Hindlimb muscle (tissue), 1 donor: Measurements from ENCODE around the gene KCNK15. TPM values are rescaled to one million over a fixed set of nuclear protein-coding genes. Genes with fewer than 3 reads are reported as not detected.
A peak's percentile ranks its signal among the peaks of the same experiment; 100 is the strongest.
"Not testable (repeated sequence)": the region's sequence is repeated elsewhere in the genome, so short reads cannot be mapped to it uniquely, and the experiment has no call there.

ENCODE experiments used
- DNase-seq: peaks from one replicate; pipeline ENCODE4 v3.0.0-alpha.2; 2013
- polyA plus RNA-seq: library from polyadenylated mRNA; unstranded; fragments of 120-200 nt; gene quantifications from one replicate; pipeline ENCODE4 v1.2.1, GENCODE V29; 2013; ENCODE audit not compliant: insufficient read length

Gene KCNK15
- polyA plus RNA-seq, 1 donor = 0.40 TPM

DNA sequence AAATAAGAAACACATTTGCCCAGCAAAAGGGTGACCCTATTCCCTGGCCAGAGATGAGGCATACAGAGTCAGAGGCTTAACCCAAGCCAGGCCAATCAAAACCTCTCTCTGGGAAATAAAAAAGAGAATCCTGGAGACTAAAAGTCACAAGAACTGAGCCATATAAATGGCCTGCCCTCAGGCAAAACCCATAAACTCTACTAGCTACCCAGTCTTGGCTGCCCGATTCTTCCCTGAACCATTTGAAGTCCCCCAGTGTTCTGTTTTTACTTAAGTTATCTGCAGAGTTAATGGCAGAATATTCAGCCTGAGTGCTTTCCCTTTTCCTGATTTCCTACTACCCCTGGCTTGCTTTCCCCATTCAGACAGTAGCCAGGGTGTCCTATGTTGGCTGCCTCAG, 13.9 kb downstream of the KCNK15 start:
- DNase-seq = no peak

- no peak for DNase-seq
Measured at GRCh38 chr20:44761423-44761822, 15.8 kb downstream of the KCNK15 start.

GRCh38 chr20:44762466-44763140, 16.9 kb downstream of the KCNK15 start:
- no peak for DNase-seq

GRCh38 chr20:44763798-44764197, 18.1 kb downstream of the KCNK15 start:
- not testable (repeated sequence) for DNase-seq

DNA sequence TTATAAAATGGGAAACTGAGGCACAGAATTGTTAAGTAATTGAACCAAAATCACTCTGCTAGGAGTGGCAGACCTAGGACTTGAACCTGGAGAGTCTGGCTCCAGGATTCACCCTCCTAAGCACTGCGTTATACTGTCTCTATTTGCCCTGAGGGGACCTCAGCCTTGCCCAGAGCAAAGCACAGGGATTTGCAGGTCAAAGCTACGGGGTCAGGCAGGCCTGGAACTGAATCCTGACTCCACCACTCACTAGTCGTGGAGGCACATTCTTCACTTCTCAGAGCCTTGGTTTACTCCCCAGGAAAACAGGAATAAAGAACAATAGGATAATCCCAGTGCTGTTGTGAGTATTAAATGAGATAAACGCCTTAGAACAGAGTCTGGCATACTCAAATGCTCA, 19.4 kb downstream of the KCNK15 start:
- no peak for DNase-seq

DNA sequence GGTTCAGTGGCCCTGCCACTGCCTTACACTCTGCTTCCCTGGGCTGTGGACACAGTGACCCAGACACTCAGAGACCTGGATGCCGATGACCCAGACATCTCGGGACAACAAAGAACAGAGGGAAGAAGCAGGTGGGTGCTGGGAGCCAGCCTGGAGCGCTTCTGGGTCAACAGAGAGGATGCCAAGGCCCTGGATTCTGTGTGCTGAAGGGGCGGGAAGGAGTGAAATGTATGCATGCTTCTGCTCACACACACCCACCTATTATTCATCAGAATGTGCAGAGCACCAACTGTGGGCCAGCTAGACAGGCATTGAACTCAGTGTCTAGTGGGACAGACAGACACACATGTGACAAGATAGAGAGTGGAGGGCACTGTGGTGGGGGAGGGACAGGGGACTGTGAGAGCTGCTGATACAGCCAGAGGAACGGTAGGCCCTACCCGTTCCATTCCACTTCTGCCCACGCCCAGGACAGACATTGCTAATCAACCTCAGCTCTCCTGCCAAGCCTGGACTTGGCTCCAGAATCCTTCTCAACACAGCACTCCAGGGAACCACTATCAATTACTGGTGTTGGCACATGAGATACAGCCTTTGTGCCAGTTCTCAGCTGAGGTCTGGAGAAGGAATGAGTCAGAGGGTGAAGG, 20.2 kb downstream of the KCNK15 start:
- DNase-seq = no peak

DNA sequence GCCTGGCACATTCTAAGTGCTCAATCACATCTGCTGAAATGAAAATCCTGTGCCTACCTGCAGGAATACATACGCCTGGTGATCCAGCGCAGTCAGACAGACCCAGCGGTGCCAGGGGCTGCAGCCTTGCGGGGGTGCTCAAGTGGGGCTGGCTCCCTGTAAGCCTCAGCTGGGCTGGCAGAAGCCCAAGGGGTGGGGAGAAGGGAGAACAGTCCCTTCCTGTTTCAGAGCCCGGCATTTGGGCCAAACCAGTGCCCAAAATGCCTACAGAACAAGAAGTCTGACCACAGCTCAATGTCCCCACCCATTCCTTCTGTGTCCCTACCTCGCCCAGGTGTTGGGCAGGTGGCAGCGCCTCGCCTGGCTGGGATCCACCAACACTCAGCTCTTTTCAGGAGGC, 22.6 kb downstream of the KCNK15 start:
- no peak for DNase-seq

- DNase-seq = no peak
Measured at GRCh38 chr20:44768854-44769480, 23.3 kb downstream of the KCNK15 start.

- DNase-seq = no peak
Measured at GRCh38 chr20:44769481-44769863, 23.8 kb downstream of the KCNK15 start.

DNA sequence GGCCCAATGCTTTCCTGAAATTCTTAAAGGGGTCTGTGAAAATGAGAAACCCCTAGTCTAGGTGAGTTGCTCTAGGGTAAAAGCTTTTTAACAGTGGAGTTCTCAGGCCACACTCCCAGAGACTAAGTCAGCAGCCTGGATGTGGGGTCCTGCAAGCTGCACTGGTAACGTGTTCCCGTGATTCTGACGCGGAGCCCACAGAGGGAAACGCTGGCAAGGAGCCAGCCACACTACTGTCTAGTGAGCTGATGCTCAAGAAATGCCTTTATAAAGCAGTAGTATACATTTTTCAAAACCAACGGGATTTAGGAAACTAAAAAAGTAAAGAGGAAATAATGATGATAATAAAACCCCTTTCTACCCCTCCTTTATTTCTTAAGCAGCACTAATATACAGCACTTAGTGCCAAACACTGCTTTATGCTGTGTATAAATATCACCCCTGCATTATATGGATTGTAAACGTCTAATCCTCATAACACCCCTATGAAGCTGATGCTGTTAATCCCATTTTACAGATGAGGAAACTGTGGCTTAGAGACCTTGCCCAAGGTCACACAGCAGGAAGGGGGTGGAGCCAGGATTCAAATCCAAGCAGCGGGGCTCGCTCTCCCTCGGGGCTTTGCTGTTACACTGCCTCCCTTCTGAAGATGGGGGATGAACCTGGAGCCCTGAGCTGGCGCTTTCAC, 25.0 kb downstream of the KCNK15 start:
- DNase-seq = no peak

DNA sequence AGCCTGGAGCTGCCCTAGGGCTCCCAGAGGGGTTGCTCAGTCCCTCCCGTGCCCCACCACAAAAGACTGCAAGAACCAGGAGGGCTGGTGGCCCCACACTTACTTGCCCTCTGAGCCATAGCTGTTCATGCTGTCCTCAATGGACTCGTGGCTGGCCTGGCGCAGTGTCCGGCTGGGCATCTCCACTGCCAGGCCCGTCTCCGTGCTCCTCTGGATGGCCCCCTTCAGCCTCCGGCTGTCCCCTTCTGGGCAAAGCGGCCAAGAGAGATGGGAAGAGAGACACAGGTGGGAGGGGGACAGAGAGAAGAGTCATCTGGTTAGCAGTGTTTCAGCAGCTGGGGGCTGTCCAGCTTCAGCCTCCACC, 25.5 kb downstream of the KCNK15 start:
- DNase-seq = no peak

DNA sequence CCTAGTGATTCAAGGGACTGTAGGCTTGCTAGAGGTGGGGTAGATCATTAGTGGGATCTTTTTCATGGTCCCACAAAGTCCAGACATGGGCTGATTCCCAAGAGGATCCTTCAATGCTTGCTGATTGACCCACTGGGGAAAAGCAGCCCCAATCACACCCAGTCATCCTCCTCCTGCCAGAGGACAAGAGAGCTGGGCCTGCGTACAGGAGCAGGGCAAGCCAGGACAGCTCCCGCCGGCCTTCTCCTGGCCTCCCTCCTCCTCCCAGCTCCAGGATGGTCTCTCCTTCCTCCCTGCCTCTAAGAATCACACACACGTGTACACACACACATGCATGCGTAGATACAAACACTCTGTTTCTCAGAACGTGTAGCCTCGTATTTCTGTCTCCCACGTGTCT, 27.0 kb downstream of the KCNK15 start:
- DNase-seq = no peak

GRCh38 chr20:44773070-44773829, 27.6 kb downstream of the KCNK15 start:
- no peak for DNase-seq

DNA sequence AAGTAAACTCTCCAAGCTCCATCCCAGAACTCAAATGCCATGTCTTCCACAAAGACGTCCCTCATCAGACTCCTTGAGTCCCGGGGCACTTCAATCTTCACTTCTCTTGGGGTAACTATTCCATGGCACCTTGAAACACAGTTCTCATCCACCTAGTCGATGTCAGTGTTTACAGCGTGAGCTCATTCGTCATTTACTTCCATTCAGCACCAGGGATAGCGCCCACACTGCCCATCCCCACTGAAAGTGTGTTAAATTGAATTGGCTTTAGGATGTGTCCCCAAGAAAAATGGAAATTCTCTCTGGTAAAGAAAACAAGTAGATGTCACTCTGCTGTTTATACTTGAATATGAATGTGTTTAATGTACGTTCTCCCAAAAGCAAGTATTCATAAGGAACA, 31.3 kb downstream of the KCNK15 start:
- peak; percentile 36 for DNase-seq

DNA sequence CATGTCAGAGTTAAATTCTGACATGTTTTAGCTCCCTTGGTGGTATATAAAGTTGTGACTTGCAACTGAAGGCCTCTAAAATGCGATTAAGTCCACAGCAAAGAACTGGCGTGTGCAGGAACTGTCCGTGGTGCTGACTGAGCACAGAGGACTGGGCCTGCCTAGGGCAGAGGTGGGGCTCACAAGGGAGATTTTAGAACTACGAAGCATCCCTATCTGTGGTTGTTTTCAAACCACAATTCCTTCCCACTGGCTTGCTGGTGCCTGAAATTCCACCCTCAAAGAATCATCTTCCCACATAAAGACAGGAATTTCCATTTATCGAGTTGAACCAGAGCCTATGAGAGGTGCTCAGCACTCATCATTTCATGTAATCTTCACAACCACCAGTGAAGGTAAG, 34.6 kb downstream of the KCNK15 start:
- DNase-seq = peak; percentile 71

DNA sequence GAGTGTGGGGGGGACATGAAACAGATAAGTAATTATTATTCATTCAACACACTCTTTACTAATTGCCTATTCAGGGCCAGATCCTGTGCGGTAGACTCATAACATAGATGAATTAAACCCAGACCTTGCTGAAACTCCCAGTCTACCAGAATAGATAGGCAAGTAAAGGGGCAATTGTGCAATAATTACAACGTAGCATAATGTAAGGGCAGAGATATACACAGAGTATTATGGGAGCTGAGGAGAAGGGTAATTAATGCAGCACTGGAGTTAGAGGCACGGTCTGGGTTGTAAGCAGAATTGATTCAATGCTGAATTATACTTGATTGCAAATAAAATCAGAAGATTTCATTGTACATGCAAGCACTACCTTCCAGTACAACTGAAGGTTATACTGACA, 35.5 kb downstream of the KCNK15 start:
- no peak for DNase-seq

DNA sequence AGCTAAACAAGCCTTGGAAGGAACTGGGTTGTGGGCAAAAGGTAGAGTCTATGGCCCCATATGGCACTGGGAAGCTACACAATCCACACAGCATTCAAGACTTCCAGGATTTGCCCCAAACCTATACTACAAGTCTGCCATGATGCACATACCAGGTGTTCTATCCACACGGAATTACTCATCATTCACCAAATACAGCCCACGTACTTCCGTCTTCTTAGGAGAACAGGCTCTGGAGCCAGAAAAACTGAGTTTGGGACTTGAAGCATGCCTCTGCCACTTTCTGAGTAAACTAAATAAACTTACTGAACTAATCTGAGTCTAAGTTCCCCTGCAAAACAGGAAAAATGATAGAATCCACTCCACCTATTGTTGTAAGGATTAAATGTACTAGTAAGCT, 36.1 kb downstream of the KCNK15 start:
- DNase-seq = no peak

- no peak for DNase-seq
Measured at GRCh38 chr20:44784688-44785087, 39.0 kb downstream of the KCNK15 start.

DNA sequence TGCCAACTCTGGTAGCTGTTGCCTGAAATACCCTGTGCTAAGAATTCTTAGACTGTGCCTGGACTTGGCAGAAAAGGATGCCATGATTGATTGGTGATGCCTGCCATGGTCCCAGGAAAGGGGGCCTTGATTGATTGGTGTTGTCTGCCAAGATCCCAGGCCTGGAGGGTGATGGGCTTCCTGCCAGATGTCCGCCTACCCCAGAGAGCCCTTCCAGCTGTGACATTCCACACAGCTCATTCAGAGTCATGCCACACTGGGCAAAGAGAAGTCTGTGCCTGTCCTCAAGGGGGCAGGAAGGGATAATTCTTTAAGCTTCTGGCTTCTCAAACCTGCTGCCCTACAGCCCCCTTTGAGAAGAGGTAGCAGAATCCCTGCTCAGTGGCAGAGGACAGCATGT, 40.1 kb downstream of the KCNK15 start:
- DNase-seq = no peak

GRCh38 chr20:44787299-44787698, 41.6 kb downstream of the KCNK15 start:
- no peak for DNase-seq

DNA sequence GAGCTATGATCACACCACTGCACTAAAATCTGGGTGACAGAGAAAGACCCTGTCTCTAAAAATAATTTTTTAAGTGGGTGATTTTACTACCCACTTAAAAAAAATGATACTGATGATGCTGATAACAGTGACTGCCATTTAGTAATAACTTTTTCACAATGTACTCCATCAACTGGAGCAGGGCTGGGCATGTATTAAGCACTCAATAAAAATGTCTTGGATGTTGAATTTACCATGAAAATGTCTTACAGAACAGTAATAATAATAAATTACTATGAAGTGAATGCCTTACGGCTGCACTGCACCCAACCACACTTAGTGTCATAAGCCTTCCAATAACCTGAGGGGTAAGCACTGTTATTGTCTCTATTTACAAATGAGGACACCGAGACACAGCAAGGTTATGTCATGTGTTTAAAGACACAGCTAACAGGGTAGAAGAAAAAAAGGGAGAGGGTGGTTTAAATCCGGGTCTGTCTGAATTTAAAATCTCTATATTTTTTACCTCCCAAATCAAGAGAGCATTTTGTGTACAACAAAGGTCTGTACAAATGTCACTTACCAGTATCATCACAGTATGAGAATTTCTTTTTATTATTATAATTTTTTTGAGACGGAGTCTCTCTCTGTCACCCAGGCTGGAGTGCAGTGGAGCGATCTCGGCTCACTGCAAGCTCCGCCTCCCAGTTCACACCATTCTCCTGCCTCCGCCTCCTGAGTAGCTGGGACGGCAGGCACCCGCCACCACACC, 43.2 kb downstream of the KCNK15 start:
- DNase-seq = no peak
